Measurements from ENCODE around the gene TUBGCP4. TPM values are rescaled to one million over a fixed set of nuclear protein-coding genes. Genes with fewer than 3 reads are reported as not detected.
A peak's percentile ranks its signal among the peaks of the same experiment; 100 is the strongest.

TUBGCP4 gene
- 10 to 100 TPM; 13.5 to 13.8 TPM for total RNA-seq

GRCh38 chr15:43370975-43371974 is at the start of gene TUBGCP4, which contains the start of gene ZSCAN29:
TUBGCP4 (plus strand) TSS chr15:43371101; CDS start chr15:43371355, 254 bp downstream.
ZSCAN29 (minus strand) TSS chr15:43371043; CDS start chr15:43369913, 1,130 bp downstream.
- DNase-seq (ENCODE audit: low spot score): peak; percentile 65
- no peaks in the 10 kb centered on the region for H3K9me3 ChIP-seq
- peak within 1 kb of the TSS; percentile 67 to 70 for H3K4me3 ChIP-seq
- H3K36me3 ChIP-seq: peaks cover 0 to 5% of the 10 kb centered on the region in 2 donors
- intact Hi-C loops (cut with DNase I): no loop called here
- no peaks in the 10 kb centered on the region for H3K27me3 ChIP-seq (replicated peaks; ENCODE audit: insufficient read depth)
- H3K27ac ChIP-seq: peak within 1 kb of the TSS; percentile 57 to 69
- TF ChIP-seq POLR2AphosphoS5 (IDR thresholded peaks at IDR 0.05) (peak; percentile 61), POLR2A (IDR thresholded peaks at IDR 0.05) (peak; percentile 16)
- TF ChIP-seq, protein P1, sequence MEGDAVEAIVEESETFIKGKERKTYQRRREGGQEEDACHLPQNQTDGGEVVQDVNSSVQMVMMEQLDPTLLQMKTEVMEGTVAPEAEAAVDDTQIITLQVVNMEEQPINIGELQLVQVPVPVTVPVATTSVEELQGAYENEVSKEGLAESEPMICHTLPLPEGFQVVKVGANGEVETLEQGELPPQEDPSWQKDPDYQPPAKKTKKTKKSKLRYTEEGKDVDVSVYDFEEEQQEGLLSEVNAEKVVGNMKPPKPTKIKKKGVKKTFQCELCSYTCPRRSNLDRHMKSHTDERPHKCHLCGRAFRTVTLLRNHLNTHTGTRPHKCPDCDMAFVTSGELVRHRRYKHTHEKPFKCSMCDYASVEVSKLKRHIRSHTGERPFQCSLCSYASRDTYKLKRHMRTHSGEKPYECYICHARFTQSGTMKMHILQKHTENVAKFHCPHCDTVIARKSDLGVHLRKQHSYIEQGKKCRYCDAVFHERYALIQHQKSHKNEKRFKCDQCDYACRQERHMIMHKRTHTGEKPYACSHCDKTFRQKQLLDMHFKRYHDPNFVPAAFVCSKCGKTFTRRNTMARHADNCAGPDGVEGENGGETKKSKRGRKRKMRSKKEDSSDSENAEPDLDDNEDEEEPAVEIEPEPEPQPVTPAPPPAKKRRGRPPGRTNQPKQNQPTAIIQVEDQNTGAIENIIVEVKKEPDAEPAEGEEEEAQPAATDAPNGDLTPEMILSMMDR (IDR thresholded peaks at IDR 0.05): peak in 2 of 4 experiments; percentile 10 to 24
- WGBS: 2% methylated on average over 63 of the region's 66 CpGs
- peaks cover 7% of the 10 kb centered on the region for H3K4me1 ChIP-seq (replicated peaks)

DNA sequence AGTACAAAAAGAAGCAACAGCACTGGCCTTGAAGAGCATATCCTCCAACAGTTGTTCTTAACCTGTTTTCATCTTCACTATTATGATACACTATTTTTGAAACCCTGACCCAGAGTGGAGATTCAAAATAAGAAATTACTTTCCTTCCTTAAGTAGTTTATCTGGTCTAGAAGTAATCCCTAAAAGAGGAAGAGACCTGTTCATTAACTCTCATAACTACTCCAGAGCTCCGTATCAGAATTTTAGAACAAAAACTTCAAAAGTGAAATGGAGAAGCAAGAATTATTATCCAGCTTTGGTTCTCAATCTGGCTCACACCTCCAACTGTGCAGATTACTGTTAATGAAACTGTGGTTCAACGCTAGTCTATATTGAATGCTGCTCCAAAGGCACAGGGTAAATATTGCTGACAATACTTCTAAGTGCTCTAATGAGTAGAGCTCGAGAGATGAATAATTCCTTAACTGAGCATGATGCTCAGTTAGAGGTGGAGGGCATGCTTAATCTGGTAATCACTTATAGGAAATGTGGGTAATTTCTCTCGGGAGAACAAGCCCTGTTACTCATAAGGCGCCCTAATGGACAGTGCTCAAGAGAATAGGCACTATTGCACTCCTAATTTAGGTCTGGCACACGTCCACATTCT is 45.7 kb upstream of the TUBGCP4 start:
- TF ChIP-seq, protein P1 (IDR thresholded peaks at IDR 0.05): no peak
- TF ChIP-seq POLR2A (IDR thresholded peaks at IDR 0.05): no peak
- TF ChIP-seq POLR2AphosphoS5 (IDR thresholded peaks at IDR 0.05): no peak
- peaks cover 10% of the 10 kb centered on the region for H3K4me1 ChIP-seq (replicated peaks)
- H3K27me3 ChIP-seq (replicated peaks; ENCODE audit: insufficient read depth): no peaks in the 10 kb centered on the region
- H3K27ac ChIP-seq: no peak overlapping the region
- intact Hi-C loops (cut with DNase I): no loop called here
- 74% methylated on average over 6 of the region's 6 CpGs for WGBS
- H3K9me3 ChIP-seq: no peaks in the 10 kb centered on the region
- H3K36me3 ChIP-seq: no peaks in the 10 kb centered on the region
- no peak overlapping the region for H3K4me3 ChIP-seq
- no peak for DNase-seq (ENCODE audit: low spot score)

GRCh38 chr15:43329217-43329959 is 41.5 kb upstream of the TUBGCP4 start:
- WGBS: 16% methylated on average over 38 of the region's 38 CpGs
- intact Hi-C loops (cut with DNase I): no loop called here
- H3K9me3 ChIP-seq: no peaks in the 10 kb centered on the region
- H3K4me1 ChIP-seq (replicated peaks): peaks cover 10% of the 10 kb centered on the region
- H3K36me3 ChIP-seq: no peaks in the 10 kb centered on the region
- H3K27ac ChIP-seq: peak overlapping the region; percentile 80 to 91
- DNase-seq (ENCODE audit: low spot score): peak; percentile 14
- TF ChIP-seq POLR2A (IDR thresholded peaks at IDR 0.05): no peak
- no peak for TF ChIP-seq POLR2AphosphoS5 (IDR thresholded peaks at IDR 0.05)
- TF ChIP-seq, protein P1 (IDR thresholded peaks at IDR 0.05): no peak
- H3K4me3 ChIP-seq: peak overlapping the region; percentile 42 to 88
- H3K27me3 ChIP-seq (replicated peaks; ENCODE audit: insufficient read depth): no peaks in the 10 kb centered on the region

- Histone ChIP-seq H3K4me1 (replicated peaks) (peaks cover 10% of the 10 kb centered on the region), H3K9me3 (no peaks in the 10 kb centered on the region), H3K36me3 (no peaks in the 10 kb centered on the region), H3K27me3 (replicated peaks; ENCODE audit: insufficient read depth) (no peaks in the 10 kb centered on the region), H3K4me3 (peak within 1 kb of the TSS; percentile 42 to 88), H3K27ac (peak within 1 kb of the TSS; percentile 80 to 91)
- peak; percentile 84 for DNase-seq (ENCODE audit: low spot score)
- intact Hi-C loops (cut with DNase I): no loop called here
- peak; percentile 84 for TF ChIP-seq POLR2AphosphoS5 (IDR thresholded peaks at IDR 0.05)
- TF ChIP-seq POLR2A (IDR thresholded peaks at IDR 0.05): peak; percentile 51
- TF ChIP-seq, protein P1 (IDR thresholded peaks at IDR 0.05): no peak
- under 1% methylated on average over 86 of the region's 86 CpGs for WGBS
Observed at GRCh38 chr15:43329960-43330779, 40.7 kb upstream of the TUBGCP4 start, which contains the start of gene LCMT2. LCMT2 (minus strand) TSS chr15:43330573; CDS start chr15:43330489, 84 bp downstream.
